NCI-H128 (cell line): ENCODE results near the gene TRPC4.

ENCODE experiments used
- DNase-seq: peaks from one replicate; lab custom pipeline; 2025; ENCODE audit not compliant: unreplicated experiment; lab: John Stamatoyannopoulos, UW

Gene TRPC4

DNA sequence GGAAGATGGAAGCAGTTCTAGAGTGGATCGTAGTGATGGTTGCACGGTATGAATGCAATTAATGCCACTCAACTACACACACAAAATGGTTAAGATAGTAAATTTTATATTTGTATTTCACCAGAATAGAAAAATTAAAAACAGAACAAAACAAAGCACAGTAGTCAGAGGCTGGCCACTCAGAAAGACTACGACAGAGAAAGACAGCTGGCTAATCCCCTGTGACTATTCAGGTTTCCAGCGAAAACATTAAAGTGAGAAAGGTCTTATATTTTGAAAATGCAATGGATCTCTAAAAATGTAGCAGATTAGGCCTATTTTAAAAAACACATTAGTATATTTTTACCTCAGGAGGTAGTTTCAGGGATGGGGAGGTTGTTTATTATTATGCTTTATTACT is 139.7 kb downstream of the TRPC4 start:
- no peak for DNase-seq

- no peak for DNase-seq
Measured at GRCh38 chr13:37716420-37717195, 153.0 kb downstream of the TRPC4 start.

DNA sequence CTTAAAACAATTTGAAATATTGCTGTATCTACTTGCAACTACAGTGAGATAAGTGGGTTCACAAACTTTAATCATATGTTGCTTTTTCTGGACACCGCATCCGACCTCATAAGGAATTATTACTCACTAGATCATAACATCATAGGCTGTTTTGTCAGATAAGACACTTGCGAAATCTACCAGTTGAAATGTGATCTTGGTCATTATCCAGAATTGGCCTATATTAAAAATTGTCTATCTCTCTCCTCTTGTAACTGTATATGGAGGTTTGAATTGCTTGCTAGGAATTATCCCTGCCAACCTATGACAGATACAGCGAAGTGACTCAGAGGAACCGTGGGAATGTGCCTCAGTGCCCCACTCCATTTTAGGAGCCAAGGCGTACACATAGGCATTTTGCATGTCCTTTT is 154.0 kb downstream of the TRPC4 start:
- DNase-seq, result no peak

- DNase-seq, result no peak
Measured at GRCh38 chr13:37709318-37709717, 160.3 kb downstream of the TRPC4 start.

DNA sequence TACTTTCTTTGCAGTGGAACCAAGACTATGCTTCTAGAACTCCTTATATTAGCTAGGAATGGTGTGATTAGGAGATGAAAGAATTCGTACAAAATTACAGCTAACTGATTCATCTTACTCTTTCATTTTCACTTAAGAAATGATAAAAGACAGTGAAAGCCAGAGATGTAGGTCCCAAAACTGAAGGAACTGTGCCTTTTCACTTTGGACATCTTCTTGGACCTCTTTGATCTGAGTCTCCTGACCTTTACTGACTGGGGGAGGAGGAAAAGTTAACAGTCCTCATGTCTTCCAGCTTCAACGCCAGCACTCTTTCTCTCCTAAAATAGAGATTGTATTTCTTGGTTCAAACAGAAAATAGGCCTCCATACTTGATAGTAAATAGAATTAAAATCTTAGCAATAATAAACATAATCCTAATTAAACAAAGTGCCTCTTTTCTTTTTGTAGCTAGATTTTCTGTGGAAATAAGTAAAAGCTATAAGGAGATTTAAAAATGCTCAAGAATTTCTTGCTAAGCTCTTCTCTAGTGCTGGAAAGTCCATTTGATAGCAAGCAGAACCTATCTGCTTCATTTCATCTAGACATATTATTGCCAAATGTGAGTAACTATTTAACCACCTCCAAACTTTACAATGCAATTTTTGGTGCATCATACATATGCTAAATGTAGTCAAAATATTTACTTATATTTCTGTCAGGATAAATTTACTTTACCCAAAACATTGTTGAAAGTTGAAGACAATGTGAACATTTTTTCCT is 161.7 kb downstream of the TRPC4 start:
- DNase-seq, result no peak

GRCh38 chr13:37706041-37706440 is 163.5 kb downstream of the TRPC4 start:
- DNase-seq, result no peak

- DNase-seq, result no peak
Measured at GRCh38 chr13:37701972-37702371, 167.6 kb downstream of the TRPC4 start.

DNA sequence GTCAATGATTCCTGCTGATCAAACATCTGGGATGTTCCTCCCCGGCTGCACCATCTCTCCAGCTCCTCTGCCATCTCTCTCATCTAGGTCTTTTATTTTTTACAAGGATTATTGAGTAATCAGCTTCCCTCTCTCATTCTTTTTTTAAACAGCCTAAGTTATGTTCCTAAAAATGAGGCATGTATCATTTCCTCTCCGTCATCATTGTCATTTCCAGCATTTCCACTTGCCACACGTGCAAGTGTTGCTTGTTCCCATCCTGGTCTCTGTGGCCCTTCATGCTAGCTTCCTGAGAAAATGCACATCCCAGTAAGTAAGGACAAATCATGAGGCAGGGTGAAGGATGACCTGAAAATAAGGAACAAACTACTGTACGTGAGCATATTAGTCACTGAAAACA is 168.3 kb downstream of the TRPC4 start:
- DNase-seq, result no peak

- DNase-seq, result no peak
Measured at GRCh38 chr13:37700887-37701286, 168.7 kb downstream of the TRPC4 start.

GRCh38 chr13:37695200-37695599 is 174.4 kb downstream of the TRPC4 start:
- DNase-seq, result no peak

GRCh38 chr13:37690361-37690760 is 179.2 kb downstream of the TRPC4 start:
- no peak for DNase-seq

DNA sequence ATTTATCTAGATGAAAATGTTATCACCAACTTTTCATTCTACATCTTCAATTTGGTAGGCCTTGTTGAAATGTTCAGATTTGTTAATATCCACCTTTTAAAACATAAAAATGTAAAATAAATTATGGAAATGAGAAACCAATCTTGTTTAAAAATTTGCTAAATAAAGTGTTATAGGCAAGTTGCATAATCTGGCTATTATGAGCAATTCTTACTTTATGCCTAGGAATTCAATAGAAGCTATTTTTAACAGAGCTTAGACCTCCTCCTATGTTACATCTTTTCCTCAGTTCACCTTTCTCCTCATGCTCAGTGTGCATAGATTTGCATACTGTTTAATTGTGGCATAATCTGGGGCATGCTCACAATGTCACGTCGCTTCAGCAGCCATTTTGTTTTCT is 183.1 kb downstream of the TRPC4 start:
- DNase-seq, result no peak

- no peak for DNase-seq
Measured at GRCh38 chr13:37685206-37685605, 184.4 kb downstream of the TRPC4 start.

- no peak for DNase-seq
Measured at GRCh38 chr13:37682496-37682895, 187.1 kb downstream of the TRPC4 start.

- DNase-seq, result no peak
Measured at GRCh38 chr13:37681281-37682032, 188.1 kb downstream of the TRPC4 start.

DNA sequence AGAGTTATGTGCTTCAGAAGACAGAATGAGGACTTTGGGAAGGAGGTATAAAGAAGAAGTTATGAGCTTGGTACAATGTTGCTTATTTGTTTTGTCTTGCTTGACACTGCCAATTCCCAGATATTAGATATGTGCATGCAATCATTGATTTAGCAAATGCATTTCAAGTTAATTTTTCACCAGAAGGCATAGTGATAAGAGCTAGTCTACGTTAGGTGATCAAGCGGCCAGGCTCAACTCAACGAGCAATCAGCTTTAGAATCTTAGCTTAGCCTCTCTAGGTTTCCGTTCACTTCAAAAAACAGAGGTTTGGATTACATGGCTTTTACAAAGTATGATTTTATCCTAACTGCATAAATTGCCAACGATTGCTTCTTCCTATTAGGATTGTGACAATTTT is 189.4 kb downstream of the TRPC4 start:
- DNase-seq, result no peak

- no peak for DNase-seq
Measured at GRCh38 chr13:37679043-37679442, 190.5 kb downstream of the TRPC4 start.

GRCh38 chr13:37669845-37670244 is 199.7 kb downstream of the TRPC4 start:
- no peak for DNase-seq

DNA sequence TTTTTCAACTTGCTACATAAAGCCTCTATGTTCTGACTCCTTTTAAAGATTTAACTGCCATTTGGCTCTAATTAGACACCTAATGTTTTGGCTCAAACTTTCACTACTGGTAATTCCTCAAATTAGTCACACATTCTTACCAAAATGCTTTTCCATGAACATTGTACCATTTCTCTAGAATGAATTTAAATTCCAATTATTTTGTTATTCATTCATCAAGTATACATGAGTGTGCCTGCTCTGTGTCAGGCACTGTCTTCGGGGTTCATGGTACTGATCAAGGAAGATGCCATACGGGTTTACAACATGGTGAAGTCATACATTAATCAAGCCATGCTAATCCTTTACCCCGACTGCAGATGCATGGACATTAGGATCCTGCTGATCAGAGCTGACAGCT is 201.9 kb downstream of the TRPC4 start:
- no peak for DNase-seq

DNA sequence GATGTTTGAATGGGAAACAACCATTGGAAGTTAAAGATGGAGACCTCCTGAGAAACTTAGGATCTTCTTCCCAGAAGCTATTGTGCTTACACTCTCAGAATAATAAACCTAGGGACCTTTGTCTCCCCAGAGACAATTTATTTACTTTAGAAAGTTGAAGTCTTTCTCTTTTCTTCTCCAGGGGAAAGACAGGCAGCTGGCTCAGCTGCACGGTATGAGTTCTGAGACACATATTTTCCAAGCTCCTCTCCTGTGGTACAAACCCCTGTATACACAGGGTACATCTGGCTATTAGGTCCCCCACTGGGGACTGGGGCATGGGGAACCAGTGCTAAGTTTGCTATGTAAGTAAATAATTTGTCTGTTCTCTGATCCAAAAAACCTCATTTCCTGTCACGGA is 203.5 kb downstream of the TRPC4 start:
- no peak for DNase-seq

DNA sequence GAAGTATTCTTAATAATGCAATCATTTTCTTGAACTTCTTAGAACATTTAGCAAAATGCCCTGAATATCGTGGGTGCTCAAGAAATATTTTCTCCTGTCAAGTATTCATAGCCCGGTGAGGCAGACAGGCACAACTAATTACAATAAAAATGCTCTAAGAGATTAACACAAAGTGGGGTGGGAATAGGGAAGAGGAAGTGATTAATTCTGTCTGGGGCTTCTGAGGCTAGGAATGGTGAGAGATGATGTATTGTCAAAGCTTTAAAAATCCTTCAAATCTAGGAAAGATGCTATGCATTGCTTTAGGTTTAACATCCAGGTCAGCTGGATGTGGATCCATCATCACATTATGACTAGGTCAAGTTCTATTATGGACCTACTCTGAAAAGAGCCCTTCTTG is 204.2 kb downstream of the TRPC4 start:
- DNase-seq, result no peak

- DNase-seq, result no peak
Measured at GRCh38 chr13:37663724-37664123, 205.8 kb downstream of the TRPC4 start.
